T-helper 17 cell (primary cell): ENCODE measurements around the gene RCN2. TPM values are rescaled to one million over a fixed set of nuclear protein-coding genes. Genes with fewer than 3 reads are reported as not detected.
"Not testable (repeated sequence)": the region's sequence is repeated elsewhere in the genome, so short reads cannot be mapped to it uniquely, and the experiment has no call there.

ENCODE experiments used
- ATAC-seq: fragments of 150-1000 bp; cut with Tn5 transposase; 2 replicates; pipeline ENCODE4 v1.10.0; 2021; ENCODE audit warnings: mild to moderate bottlenecking, moderate library complexity
- DNase-seq, 3 donors: peaks; one replicate each; pipeline versions ENCODE4 v3.0.0 to v3.0.0-alpha.2; 2020 to 2021
- H3K9me3 ChIP-seq: one replicate; pipeline ENCODE4 v1.7.0; 2013; ENCODE audit warnings: low read length, mild to moderate bottlenecking; ENCODE audit not compliant: control insufficient read depth, poor library complexity, severe bottlenecking
- H3K27ac Mint-ChIP-seq: one replicate; pipeline ENCODE4 v1.8.0; 2022; ENCODE audit warnings: mild to moderate bottlenecking, moderate library complexity, mixed read lengths
- H3K27me3 Mint-ChIP-seq: one replicate; pipeline ENCODE4 v1.8.0; 2022; ENCODE audit warnings: mixed read lengths
- H3K36me3 Mint-ChIP-seq: one replicate; pipeline ENCODE4 v1.8.0; 2022; ENCODE audit warnings: low read depth, mixed read lengths
- H3K4me1 Mint-ChIP-seq: one replicate; pipeline ENCODE4 v1.8.0; 2022; ENCODE audit warnings: mild to moderate bottlenecking, mixed read lengths
- H3K4me3 Mint-ChIP-seq: one replicate; pipeline ENCODE4 v1.8.0; 2022; ENCODE audit warnings: mild to moderate bottlenecking, moderate library complexity, mixed read lengths
- total RNA-seq, 4 donors: library from RNA in 2 of 4; stranded (reverse) in 2 of 4; gene quantifications; one replicate each; pipeline ENCODE4 v1.2.3 and lab custom pipeline; 2022 to 2026

RCN2 gene
- total RNA-seq (10 to 100 TPM; 16.2 to 17.1 TPM), total RNA-seq (lab: John Stamatoyannopoulos, UW) (30.4 to 72.9 reads per million in 2 donors)

GRCh38 chr15:76931397-76932134 is at the start of gene RCN2:
TSS of gene RCN2 (plus strand) at chr15:76931749. CDS start at chr15:76931842, 93 bp downstream.
- peak; percentile 99 for ATAC-seq

GRCh38 chr15:76885212-76885611 is 46.3 kb upstream of the RCN2 start:
- Mint-ChIP-seq H3K4me3 (no peak overlapping the region), H3K27ac (no peak overlapping the region)

More at GRCh38 chr15:76931397-76932134, at the start of gene RCN2:
- Mint-ChIP-seq H3K27me3 (peaks cover 2% of the 10 kb centered on the region), H3K4me1 (peaks cover 18% of the 10 kb centered on the region), H3K27ac (peak within 1 kb of the TSS; percentile 71), H3K4me3 (peak within 1 kb of the TSS; percentile 90), H3K36me3 (no peaks in the 10 kb centered on the region)
- no peaks in the 10 kb centered on the region for H3K9me3 ChIP-seq
- DNase-seq, result peak; percentile 86 to 90 (median 87)

GRCh38 chr15:76887280-76888141 is 44.0 kb upstream of the RCN2 start:
- not testable (repeated sequence) for ATAC-seq

More at GRCh38 chr15:76885212-76885611, 46.3 kb upstream of the RCN2 start:
- no peak for ATAC-seq
- Mint-ChIP-seq H3K36me3 (peaks cover 6% of the 10 kb centered on the region), H3K27me3 (no peaks in the 10 kb centered on the region), H3K4me1 (peaks cover 29% of the 10 kb centered on the region)
- H3K9me3 ChIP-seq, result no peaks in the 10 kb centered on the region
- DNase-seq, result no peak

GRCh38 chr15:76892836-76893235 is 38.7 kb upstream of the RCN2 start:
- not testable (repeated sequence) for DNase-seq, H3K27ac Mint-ChIP-seq, H3K27me3 Mint-ChIP-seq, ATAC-seq, H3K4me3 Mint-ChIP-seq, H3K9me3 ChIP-seq
- H3K4me1 Mint-ChIP-seq, result peaks cover 33% of the 10 kb centered on the region
- peaks cover 11% of the 10 kb centered on the region for H3K36me3 Mint-ChIP-seq

More at GRCh38 chr15:76887280-76888141, 44.0 kb upstream of the RCN2 start:
- peaks cover 31% of the 10 kb centered on the region for H3K4me1 Mint-ChIP-seq
- not testable (repeated sequence) for H3K9me3 ChIP-seq, H3K27me3 Mint-ChIP-seq, H3K27ac Mint-ChIP-seq, H3K36me3 Mint-ChIP-seq, DNase-seq, H3K4me3 Mint-ChIP-seq

GRCh38 chr15:76894174-76894573 is 37.4 kb upstream of the RCN2 start:
- Mint-ChIP-seq H3K4me3 (no peak overlapping the region), H3K36me3 (peaks cover 11% of the 10 kb centered on the region)

GRCh38 chr15:76898102-76898501 is 33.4 kb upstream of the RCN2 start:
- no peak for ATAC-seq
- Mint-ChIP-seq H3K4me1 (peaks cover 16% of the 10 kb centered on the region), H3K4me3 (no peak overlapping the region), H3K27ac (no peak overlapping the region), H3K27me3 (no peaks in the 10 kb centered on the region), H3K36me3 (peaks cover 10% of the 10 kb centered on the region)
- H3K9me3 ChIP-seq, result no peaks in the 10 kb centered on the region
- DNase-seq, result no peak

More at GRCh38 chr15:76894174-76894573, 37.4 kb upstream of the RCN2 start:
- H3K27ac Mint-ChIP-seq, result peak overlapping the region; percentile 6
- DNase-seq (no peak), ATAC-seq (no peak)
- no peaks in the 10 kb centered on the region for H3K27me3 Mint-ChIP-seq
- peaks cover 25% of the 10 kb centered on the region for H3K4me1 Mint-ChIP-seq
- H3K9me3 ChIP-seq, result no peaks in the 10 kb centered on the region

- H3K27me3 Mint-ChIP-seq, DNase-seq, H3K9me3 ChIP-seq, ATAC-seq, H3K27ac Mint-ChIP-seq, H3K36me3 Mint-ChIP-seq, H3K4me3 Mint-ChIP-seq: not testable (repeated sequence)
- H3K4me1 Mint-ChIP-seq, result peaks cover 20% of the 10 kb centered on the region
Observed at GRCh38 chr15:76899176-76899930, 32.2 kb upstream of the RCN2 start.

GRCh38 chr15:76899931-76900310 is 31.6 kb upstream of the RCN2 start:
- ATAC-seq, H3K27me3 Mint-ChIP-seq, DNase-seq, H3K27ac Mint-ChIP-seq, H3K9me3 ChIP-seq, H3K4me3 Mint-ChIP-seq, H3K36me3 Mint-ChIP-seq: not testable (repeated sequence)
- peaks cover 20% of the 10 kb centered on the region for H3K4me1 Mint-ChIP-seq

GRCh38 chr15:76901965-76902364 is 29.6 kb upstream of the RCN2 start:
- H3K9me3 ChIP-seq, result no peaks in the 10 kb centered on the region
- Mint-ChIP-seq H3K27ac (no peak overlapping the region), H3K4me1 (peaks cover 20% of the 10 kb centered on the region), H3K4me3 (no peak overlapping the region), H3K36me3 (no peaks in the 10 kb centered on the region), H3K27me3 (no peaks in the 10 kb centered on the region)
- no peak for ATAC-seq
- no peak for DNase-seq

- H3K27ac Mint-ChIP-seq, result no peak overlapping the region
- H3K4me1 Mint-ChIP-seq, result peaks cover 21% of the 10 kb centered on the region
- DNase-seq, result no peak
- ATAC-seq, result peak; percentile 35
- no peaks in the 10 kb centered on the region for H3K27me3 Mint-ChIP-seq
- no peaks in the 10 kb centered on the region for H3K9me3 ChIP-seq
- H3K4me3 Mint-ChIP-seq, result peak overlapping the region; percentile 63
- no peaks in the 10 kb centered on the region for H3K36me3 Mint-ChIP-seq
Observed at GRCh38 chr15:76903251-76903681, 28.3 kb upstream of the RCN2 start.

- H3K27me3 Mint-ChIP-seq, result no peaks in the 10 kb centered on the region
- peak in 1 of 3 donors; percentile 8 for DNase-seq
- no peak for ATAC-seq
- no peaks in the 10 kb centered on the region for H3K9me3 ChIP-seq
- H3K36me3 Mint-ChIP-seq, result no peaks in the 10 kb centered on the region
- peak overlapping the region; percentile 94 for H3K4me3 Mint-ChIP-seq
- peak overlapping the region; percentile 94 for H3K27ac Mint-ChIP-seq
- peaks cover 19% of the 10 kb centered on the region for H3K4me1 Mint-ChIP-seq
Observed at GRCh38 chr15:76904461-76905012, 27.0 kb upstream of the RCN2 start.

GRCh38 chr15:76905013-76905839 is 26.3 kb upstream of the RCN2 start, which contains the start of gene SCAPER:
TSS of gene SCAPER (minus strand) at chr15:76905340. CDS start at chr15:76883817, 21,523 bp downstream.
- H3K36me3 Mint-ChIP-seq, result no peaks in the 10 kb centered on the region
- peak within 1 kb of the TSS; percentile 94 for H3K27ac Mint-ChIP-seq
- no peaks in the 10 kb centered on the region for H3K9me3 ChIP-seq
- peak within 1 kb of the TSS; percentile 94 for H3K4me3 Mint-ChIP-seq
- peaks cover 19% of the 10 kb centered on the region for H3K4me1 Mint-ChIP-seq
- no peaks in the 10 kb centered on the region for H3K27me3 Mint-ChIP-seq
- DNase-seq, result peak; percentile 82 to 91 (median 88)
- ATAC-seq, result peak; percentile 92
